Measurements from ENCODE around the gene RPS19.

RPS19 gene

GRCh38 chr19:41920882-41921576 lies 61.0 kb downstream of the RPS19 start:
- no peak for DNase-seq
- no peak overlapping the region for H3K27ac ChIP-seq
- peaks cover 5 to 96% of the 10 kb centered on the region in 2 donors for H3K27me3 ChIP-seq
- no peaks in the 10 kb centered on the region for H3K36me3 ChIP-seq
- TF ChIP-seq CTCF (IDR thresholded peaks at IDR 0.05) = no peak
- H3K4me1 ChIP-seq = no peaks in the 10 kb centered on the region
- H3K4me3 ChIP-seq = no peak overlapping the region
- intact Hi-C loops (cut with DNase I; ENCODE audit: low total_unique reads) = no loop called here
- no peaks in the 10 kb centered on the region for H3K9me3 ChIP-seq

GRCh38 chr19:41921577-41922576 lies 61.8 kb downstream of the RPS19 start:
- peaks cover 5 to 96% of the 10 kb centered on the region in 2 donors for H3K27me3 ChIP-seq
- H3K9me3 ChIP-seq = no peaks in the 10 kb centered on the region
- no peak for TF ChIP-seq CTCF (IDR thresholded peaks at IDR 0.05)
- no peak for DNase-seq
- intact Hi-C loops (cut with DNase I; ENCODE audit: low total_unique reads) = no loop called here
- H3K4me3 ChIP-seq = no peak overlapping the region
- H3K4me1 ChIP-seq = no peaks in the 10 kb centered on the region
- H3K36me3 ChIP-seq = no peaks in the 10 kb centered on the region
- no peak overlapping the region for H3K27ac ChIP-seq
